ENCODE results near the gene GPR37L1.

GRCh38 chr1:202145068-202145743 lies 22.5 kb downstream of the GPR37L1 start:
- TF ChIP-seq POLR2A (IDR thresholded peaks at IDR 0.05): no peak
- no peak for TF ChIP-seq CTCF (IDR thresholded peaks at IDR 0.05)
